ENCODE measurements around the gene JPH4.

The JPH4 gene

DNA sequence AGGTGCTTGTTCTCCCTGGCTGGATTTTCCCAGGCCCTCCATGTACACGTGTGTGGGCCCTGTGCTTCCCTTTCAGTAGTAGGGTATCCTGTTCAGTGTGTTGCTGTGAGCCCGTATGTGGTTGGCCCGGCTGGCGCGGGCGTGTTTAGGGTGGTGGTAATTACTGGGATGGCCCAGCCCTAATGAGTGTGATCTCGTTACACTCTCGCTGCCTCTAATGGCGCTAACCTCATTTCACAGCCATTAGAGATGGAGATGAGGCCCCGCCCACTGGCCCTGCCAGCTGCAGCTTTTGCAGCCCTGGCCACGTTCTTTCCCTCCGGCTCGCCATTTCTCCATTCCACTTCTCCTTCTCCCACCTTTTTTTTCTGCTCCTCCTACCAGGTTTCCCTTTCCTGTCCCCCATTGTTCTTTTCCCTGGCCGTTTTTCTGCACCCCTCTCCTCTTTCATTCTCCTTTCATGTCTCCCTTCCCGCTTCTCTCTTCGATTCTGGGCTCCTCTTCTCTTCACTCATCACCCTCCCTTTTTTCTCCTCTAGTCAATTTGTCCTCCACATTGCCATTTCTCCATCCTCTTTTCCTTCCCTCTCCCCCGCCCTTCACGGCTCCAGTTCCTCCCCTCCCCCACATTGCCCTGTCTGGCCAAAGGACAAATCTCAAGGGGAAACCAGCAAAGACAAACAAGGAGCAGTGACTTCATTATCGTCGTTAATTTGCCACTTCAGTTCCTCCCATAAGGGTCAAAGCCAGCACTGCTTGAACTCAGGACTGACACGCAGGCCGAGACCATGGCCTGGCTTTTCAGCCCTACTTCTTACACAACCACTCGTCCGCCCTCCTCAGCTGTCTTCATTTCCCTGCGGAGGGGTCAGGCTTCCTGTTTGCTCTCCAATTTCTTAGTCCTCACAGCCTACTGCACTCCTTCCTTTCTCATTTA, 33.8 kb downstream of the JPH4 start:
- H3K27ac ChIP-seq: peak overlapping the region in 1 of 2 donors; percentile 5
- TF ChIP-seq CTCF (IDR thresholded peaks at IDR 0.05): no peak
- no peak for DNase-seq (ENCODE audit: low spot score)

GRCh38 chr14:23543403-23543802, 35.2 kb downstream of the JPH4 start:
- H3K27ac ChIP-seq: no peak overlapping the region
- DNase-seq (ENCODE audit: low spot score): no peak
- no peak for TF ChIP-seq CTCF (IDR thresholded peaks at IDR 0.05)
- no peak overlapping the region for H3K4me3 ChIP-seq

More for the DNA sequence above, 33.8 kb downstream of the JPH4 start:
- no peak overlapping the region for H3K4me3 ChIP-seq

GRCh38 chr14:23542261-23542660, 36.3 kb downstream of the JPH4 start:
- no peak for DNase-seq (ENCODE audit: low spot score)
- no peak overlapping the region for H3K27ac ChIP-seq
- no peak overlapping the region for H3K4me3 ChIP-seq
- TF ChIP-seq CTCF (IDR thresholded peaks at IDR 0.05): no peak

- DNase-seq (ENCODE audit: low spot score): no peak
- H3K27ac ChIP-seq: no peak overlapping the region
- H3K4me3 ChIP-seq: no peak overlapping the region
- no peak for TF ChIP-seq CTCF (IDR thresholded peaks at IDR 0.05)
Measured at GRCh38 chr14:23540141-23540469, 38.5 kb downstream of the JPH4 start.

GRCh38 chr14:23539248-23540140, 39.1 kb downstream of the JPH4 start:
- peak; percentile 53 for TF ChIP-seq CTCF (IDR thresholded peaks at IDR 0.05)
- Histone ChIP-seq H3K27ac (no peak overlapping the region), H3K4me3 (no peak overlapping the region)
- DNase-seq (ENCODE audit: low spot score): no peak

DNA sequence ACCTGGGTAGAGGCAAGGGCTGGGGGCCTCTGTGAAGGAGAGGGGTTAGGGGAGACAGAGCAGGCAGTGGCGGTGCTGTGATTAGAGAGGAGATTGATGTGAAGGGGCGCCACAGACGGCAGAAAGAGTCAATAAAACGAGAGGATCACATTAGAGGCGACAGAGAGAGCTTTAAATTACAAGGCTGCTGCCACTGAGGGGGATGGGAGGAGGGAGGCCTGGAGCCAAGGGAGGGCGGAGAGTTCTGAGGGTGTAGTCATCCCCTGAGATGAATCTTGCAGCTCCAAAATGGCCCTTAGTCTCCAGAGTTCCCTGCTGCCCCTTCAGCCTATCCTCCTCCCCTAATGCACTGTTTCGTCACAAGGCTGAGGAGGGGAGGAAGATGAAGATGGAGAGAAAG, 39.8 kb downstream of the JPH4 start:
- DNase-seq (ENCODE audit: low spot score): no peak
- no peak overlapping the region for H3K27ac ChIP-seq

More for the DNA sequence above, 39.8 kb downstream of the JPH4 start:
- no peak overlapping the region for H3K4me3 ChIP-seq
- TF ChIP-seq CTCF (IDR thresholded peaks at IDR 0.05): no peak
